KOPT-K1 (cell line): ENCODE data around the gene PCNX2.
A peak's percentile ranks its signal among the peaks of the same experiment; 100 is the strongest.

ENCODE experiments used
- H3K27ac ChIP-seq: fragments of 200-600 bp; sonication (generic); 2 replicates; pipeline ENCODE4 v1.5.1; 2016; ENCODE audit warnings: antibody characterized with exemption, mild to moderate bottlenecking, low read depth, low read length; ENCODE audit not compliant: poor library complexity, severe bottlenecking
- H3K36me3 ChIP-seq: fragments of 200-600 bp; sonication (generic); 2 replicates; pipeline ENCODE4 v1.5.1; 2017; ENCODE audit warnings: antibody characterized with exemption, mild to moderate bottlenecking, low read length, moderate library complexity; ENCODE audit not compliant: insufficient read depth
- H3K9me3 ChIP-seq: fragments of 200-600 bp; sonication (generic); 2 replicates; pipeline ENCODE4 v1.5.1; 2017; ENCODE audit warnings: antibody characterized with exemption, low read length, mild to moderate bottlenecking; ENCODE audit not compliant: insufficient read depth, poor library complexity, severe bottlenecking

PCNX2 gene

DNA sequence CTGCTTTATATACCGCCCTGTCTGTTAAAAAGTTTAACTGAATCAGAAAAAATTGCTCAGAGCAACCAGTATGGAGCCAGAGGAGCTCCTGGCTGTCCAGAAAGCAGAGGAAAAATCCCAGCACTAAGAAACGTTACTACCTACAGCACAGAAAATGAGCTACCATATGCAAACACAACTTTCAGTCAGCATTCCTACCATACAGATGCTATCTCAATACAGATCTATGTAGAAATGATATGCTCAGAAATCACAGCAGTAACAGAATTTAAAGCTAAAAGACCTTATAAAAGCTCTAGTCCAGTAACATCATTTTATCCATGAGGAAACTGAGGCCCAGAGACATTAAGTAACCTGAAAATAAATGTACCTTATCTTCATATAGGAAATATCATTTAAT is 38.7 kb downstream of the PCNX2 start:
- Histone ChIP-seq H3K36me3 (peaks cover 28% of the 10 kb centered on the region), H3K27ac (no peak overlapping the region), H3K9me3 (no peaks in the 10 kb centered on the region)

DNA sequence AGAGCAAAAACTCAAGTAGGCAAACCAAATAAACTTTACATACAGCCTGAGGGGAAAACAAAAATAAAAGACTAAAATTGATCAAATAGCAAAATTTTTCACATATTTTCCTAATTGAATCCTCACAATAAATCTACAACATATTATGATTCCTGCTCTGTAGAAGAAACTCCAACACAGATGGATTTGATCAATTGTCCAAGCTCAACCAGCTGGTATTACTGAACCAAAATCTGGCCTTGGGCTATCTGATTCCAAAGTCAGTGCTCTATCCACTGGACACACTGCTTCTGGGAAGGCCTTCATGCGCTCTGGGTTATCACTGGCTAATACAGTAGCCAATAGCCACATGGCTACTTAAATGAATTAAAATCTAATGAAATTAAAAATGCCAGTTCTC is 39.3 kb downstream of the PCNX2 start:
- H3K27ac ChIP-seq: no peak overlapping the region
- no peaks in the 10 kb centered on the region for H3K9me3 ChIP-seq

DNA sequence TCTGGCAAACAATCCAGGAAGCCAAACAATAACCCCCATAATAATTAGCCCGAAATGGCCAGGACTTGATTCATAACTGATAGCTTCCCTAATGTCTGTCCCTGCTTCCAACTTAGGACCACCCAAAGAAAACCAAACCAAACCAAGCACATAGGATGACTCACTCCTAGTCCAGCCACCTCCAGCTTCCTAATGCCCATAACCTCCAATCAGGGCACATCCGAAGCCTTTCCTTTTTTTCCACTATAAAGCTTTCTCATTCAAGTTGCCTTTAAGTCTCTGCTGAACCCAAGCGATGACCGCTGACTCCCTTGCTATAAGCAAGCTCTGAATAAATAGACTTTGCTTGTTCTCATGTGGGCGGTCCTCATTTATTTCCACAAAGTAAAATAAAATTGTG is 40.4 kb downstream of the PCNX2 start:
- Histone ChIP-seq H3K36me3 (peaks cover 21% of the 10 kb centered on the region), H3K27ac (no peak overlapping the region), H3K9me3 (no peaks in the 10 kb centered on the region)

More for the DNA sequence above, 39.3 kb downstream of the PCNX2 start:
- H3K36me3 ChIP-seq: peaks cover 23% of the 10 kb centered on the region

DNA sequence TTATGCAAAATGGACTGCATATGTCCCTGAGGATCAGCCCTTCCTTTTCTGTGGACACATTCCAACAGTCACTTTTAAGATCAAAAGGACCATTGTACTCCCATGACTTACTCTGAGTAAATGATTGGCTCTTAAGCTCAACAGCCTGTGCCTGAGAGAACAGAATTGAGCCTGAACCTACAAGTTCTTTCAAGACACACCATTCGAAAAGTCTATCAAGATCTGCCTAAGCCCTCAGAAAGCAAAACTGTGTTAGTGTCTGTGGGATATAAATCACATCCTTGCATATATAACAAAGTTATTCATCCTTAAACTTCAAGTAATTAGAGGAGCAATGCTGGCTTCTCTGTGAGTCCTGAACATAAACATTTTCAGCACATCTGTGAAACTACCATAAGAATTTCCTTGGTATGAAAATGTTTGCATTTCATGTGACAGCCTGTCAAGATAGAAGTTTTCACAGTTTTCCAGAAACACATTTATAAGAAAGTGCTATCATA is 41.6 kb downstream of the PCNX2 start:
- H3K36me3 ChIP-seq: peaks cover 23% of the 10 kb centered on the region
- H3K9me3 ChIP-seq: no peaks in the 10 kb centered on the region
- peak overlapping the region; percentile 84 for H3K27ac ChIP-seq

DNA sequence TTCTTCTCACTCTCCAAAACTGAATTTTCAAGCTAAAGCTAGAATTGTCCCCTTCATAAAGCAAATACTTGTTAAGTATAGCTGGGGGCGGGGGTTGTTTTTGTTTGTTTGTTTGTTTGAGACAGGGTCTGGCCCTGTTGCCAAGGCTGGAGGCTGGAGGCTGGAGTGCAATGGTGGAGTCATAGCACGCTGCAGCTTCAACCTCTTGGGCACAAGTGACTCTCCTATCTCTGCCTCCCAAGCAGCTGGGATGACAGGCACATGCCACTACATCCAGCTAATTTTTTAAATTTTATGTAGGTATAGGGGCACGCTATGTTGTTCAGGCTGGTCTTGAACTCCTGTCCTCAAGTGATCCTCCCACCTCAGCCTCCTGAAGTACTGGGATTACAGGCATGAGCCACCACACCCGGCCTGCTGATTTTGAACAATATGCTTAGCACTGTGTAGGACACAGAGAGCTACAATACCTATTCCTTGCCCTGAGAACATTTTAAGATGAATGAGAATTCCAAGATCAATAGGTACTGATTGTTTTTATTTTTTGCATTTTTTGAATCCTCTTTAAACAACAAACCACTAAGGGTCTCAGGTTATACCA is 42.2 kb downstream of the PCNX2 start:
- Histone ChIP-seq H3K9me3 (no peaks in the 10 kb centered on the region), H3K36me3 (peaks cover 17% of the 10 kb centered on the region)

DNA sequence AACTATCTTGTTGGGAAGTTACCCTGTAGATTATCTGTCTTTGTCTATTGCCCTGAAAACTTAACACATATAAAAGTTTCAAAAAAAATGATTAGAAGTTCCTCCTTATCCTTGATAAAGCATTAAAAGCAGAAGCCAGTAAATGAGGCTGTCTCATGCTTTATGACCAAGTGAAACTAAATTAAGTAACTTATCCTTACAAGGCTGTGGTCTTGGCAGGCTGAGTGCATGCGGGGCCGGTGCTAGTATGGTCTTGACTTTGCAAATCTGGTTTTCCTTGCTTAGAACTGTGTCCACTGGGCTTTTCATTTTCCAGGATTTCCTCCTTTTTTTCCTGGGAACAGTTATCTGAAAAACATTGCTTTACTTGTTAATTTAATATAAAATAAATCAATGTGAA is 43.1 kb downstream of the PCNX2 start:
- peaks cover 9% of the 10 kb centered on the region; the same call in 1 of the 2 replicates for H3K36me3 ChIP-seq
- no peaks in the 10 kb centered on the region for H3K9me3 ChIP-seq
- H3K27ac ChIP-seq: peak overlapping the region; percentile 84

More for the DNA sequence above, 42.2 kb downstream of the PCNX2 start:
- H3K27ac ChIP-seq: peak overlapping the region; percentile 84

DNA sequence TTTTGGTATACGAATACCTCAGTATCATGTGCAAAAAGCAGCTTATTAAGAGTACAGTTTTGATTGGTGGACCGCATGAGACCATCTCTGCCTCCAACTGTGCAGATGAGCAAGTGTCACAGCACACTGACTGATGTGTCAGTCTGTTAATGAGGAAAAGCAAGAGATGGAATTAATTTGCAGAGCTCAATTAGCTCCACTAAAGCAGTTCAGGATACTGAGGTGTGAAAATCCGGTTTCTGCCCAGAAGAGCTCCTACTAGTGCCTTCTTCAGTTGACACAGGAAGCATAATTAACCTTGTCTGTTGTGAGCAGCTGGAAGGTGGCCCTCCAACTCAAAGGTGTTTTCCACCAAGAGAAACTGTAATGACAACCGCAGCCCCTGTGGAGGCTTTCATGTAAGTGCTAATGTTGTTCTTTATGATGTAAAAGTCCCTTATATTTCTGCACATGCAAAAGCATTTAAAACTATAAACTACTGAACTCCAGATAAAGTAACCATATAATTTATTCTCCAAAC is 44.3 kb downstream of the PCNX2 start:
- H3K36me3 ChIP-seq: peaks cover 9% of the 10 kb centered on the region; the same call in 1 of the 2 replicates
- peak overlapping the region; percentile 84 for H3K27ac ChIP-seq
- no peaks in the 10 kb centered on the region for H3K9me3 ChIP-seq

DNA sequence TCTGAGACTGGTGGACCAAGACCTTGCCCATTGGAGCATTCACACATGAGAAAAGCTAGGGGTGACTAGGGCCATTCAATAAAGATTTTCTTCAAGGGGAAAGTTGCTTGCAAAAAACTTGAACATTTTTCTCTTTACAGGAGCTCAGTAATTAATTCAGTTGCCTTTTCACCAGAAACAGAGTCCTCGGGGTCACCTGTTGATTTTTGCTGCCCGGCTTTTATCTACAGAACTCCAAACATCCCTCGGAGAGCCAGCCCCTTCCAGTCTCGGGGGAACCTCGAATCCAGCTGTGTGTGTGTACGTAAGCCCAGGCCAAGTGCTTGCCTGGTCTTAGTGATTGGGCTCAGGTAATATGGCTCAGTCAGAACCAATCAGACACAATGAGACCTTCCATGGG is 47.5 kb downstream of the PCNX2 start:
- peak overlapping the region; percentile 84 for H3K27ac ChIP-seq
- peaks cover 9% of the 10 kb centered on the region; the same call in 1 of the 2 replicates for H3K36me3 ChIP-seq
- no peaks in the 10 kb centered on the region for H3K9me3 ChIP-seq

DNA sequence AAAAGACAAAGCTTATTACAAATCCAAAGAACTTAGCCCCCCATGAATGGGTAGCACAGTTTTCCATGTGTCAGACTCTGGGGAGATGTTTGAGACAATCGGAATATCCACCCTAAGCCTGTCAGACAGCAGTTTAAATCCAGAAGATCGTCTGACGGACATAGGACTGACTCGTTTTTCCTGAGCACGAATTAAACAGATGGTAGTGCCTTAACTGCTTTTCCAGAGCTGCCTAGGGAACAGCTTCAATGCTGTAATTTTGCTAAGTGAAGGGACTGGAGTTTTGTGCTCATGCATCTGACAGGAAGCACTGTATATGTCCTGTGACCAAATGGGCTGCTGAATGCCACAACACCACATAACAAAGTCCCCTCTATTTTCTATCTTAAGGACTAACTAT is 48.6 kb downstream of the PCNX2 start:
- Histone ChIP-seq H3K9me3 (no peaks in the 10 kb centered on the region), H3K27ac (no peak overlapping the region), H3K36me3 (peaks cover 9% of the 10 kb centered on the region; the same call in 1 of the 2 replicates)

DNA sequence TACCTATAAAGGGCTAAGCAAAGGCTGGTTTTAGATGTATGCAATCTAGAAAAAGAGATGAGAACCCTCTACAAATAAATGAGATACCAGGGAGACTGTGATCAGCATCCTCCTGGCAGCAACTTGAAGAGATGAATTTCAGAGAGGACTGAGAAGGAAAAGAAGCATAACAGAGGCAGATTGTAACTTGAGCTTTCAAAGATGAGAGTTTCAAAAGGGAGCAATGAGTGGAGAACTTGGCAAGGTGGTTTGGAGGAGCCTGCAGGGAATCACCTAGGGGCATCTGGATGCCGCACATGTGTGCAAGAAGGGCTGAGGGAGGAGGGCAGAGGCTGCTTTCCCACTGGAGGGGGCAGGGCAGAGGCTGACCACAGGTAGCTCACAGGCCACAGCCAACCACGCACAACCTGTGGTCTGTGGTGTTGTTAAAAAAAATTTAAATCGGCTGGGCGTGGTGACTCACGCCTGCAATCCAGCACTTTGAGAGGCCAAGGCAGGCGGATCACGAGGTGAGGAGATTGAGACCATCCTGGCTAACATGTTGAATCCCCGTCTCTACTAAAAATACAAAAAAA is 50.2 kb downstream of the PCNX2 start:
- no peak overlapping the region for H3K27ac ChIP-seq
- H3K9me3 ChIP-seq: no peaks in the 10 kb centered on the region
- peaks cover 9% of the 10 kb centered on the region; the same call in 1 of the 2 replicates for H3K36me3 ChIP-seq

DNA sequence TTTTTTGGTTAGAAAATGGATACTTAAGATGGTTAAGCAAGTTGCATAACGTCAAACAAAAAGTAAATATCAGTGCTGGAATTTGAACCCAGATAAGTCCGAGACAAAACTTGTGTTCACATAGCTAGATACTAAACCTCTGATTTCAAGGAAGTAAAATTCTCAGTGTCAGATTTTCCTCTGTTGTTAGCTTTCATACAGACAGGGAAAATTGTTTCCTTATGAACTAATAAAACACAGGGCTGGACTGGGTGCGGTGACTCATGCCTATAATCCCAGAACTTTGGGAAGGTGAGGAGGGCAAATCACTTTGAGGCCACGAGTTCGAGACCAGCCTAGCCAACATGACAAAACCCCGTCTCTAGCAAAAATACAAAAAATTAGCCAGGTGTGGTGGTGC is 51.3 kb downstream of the PCNX2 start:
- Histone ChIP-seq H3K36me3 (peaks cover under 1% of the 10 kb centered on the region; the same call in 1 of the 2 replicates), H3K9me3 (no peaks in the 10 kb centered on the region), H3K27ac (no peak overlapping the region)

DNA sequence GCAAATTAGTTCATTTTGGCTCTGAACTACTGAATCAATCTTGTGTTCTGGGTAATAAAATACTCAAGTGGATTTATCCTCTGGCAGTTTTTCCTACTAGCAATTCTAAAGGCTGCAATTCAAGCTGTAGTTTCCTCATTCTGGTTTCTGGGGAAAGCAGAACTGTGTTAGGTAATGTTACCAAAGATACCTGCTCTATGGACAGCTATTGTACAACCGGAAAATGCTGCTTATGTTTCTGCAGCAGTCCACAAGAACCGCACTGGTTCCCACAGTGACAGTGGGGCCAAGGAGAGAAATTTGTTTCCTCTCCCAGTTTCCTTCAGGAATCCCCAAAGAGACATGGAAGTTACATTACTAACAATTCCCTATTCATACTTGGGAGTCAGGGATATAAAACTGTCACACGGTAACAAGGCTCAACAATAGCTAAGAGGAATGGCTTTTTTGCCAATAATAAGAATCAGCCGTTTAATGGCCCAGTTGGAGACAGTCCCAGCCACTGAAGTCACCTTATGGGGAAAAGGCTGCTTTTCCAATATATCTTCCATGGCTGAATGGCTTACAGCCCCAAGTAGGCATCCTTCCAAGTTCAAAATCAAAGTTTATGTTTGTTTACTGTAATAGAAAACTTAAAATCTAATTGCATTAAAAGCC is 52.6 kb downstream of the PCNX2 start:
- Histone ChIP-seq H3K36me3 (no peaks in the 10 kb centered on the region), H3K27ac (no peak overlapping the region), H3K9me3 (no peaks in the 10 kb centered on the region)

DNA sequence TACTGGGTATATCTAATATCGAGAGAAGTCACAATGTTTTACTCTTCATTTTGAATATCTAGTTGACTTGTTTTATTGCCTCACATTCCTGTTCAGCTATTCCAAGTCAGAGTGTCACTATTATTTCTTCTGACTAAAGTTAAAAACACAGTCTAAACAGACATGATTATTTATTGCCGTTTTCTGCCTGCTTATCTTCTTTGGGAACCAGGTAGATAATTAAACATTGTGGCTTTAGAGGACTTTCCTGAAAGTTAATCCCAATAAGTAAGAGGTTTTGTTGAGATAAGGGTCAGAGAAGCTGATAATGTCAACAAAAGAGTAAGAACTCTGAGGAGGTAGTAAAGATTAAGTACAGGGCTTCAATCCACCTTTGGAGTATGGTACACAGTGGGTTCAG is 53.8 kb downstream of the PCNX2 start:
- Histone ChIP-seq H3K27ac (no peak overlapping the region), H3K9me3 (no peaks in the 10 kb centered on the region)

DNA sequence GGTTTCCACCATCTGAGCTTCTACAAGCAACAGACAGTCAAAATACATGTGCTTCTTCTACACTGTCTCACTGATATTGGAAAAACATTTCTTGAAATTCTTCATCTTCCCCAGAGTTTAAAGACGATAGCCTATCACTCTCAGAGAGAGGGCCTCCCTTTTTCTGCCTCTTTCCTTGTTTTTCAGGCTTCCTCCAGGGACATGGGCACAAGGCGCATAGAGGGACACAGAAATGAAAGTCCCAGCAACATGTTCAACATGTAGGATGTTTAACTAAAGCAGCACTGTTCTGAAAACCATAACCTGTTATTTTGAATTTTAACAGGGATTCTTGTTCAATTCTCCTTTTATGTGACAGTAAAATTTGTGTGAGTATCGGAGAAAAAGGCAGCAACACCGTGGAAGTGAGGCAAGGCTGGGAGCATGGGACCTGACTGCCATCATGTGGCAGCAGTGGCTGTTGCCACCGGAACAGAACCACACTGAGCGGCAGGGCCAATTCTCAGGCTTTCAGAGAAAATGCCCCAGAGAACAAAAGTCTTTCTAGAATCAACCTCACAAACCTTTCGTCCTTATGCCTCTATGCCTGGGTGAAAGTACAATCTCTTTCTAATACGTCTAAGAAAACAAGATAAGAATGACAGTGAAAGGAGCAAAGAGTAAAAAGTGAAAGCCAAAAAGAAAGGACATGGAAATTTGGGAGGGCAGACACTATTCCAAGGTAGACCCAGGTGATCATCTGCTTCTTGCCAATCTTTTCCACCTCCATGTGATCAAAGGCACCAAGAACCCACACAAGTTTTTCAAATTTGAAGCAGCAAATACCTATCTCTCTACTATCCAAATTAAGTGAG is 54.5 kb downstream of the PCNX2 start:
- no peak overlapping the region for H3K27ac ChIP-seq
- H3K36me3 ChIP-seq: peaks cover 6% of the 10 kb centered on the region
- no peaks in the 10 kb centered on the region for H3K9me3 ChIP-seq

More for the DNA sequence above, 53.8 kb downstream of the PCNX2 start:
- H3K36me3 ChIP-seq: peaks cover 1% of the 10 kb centered on the region

DNA sequence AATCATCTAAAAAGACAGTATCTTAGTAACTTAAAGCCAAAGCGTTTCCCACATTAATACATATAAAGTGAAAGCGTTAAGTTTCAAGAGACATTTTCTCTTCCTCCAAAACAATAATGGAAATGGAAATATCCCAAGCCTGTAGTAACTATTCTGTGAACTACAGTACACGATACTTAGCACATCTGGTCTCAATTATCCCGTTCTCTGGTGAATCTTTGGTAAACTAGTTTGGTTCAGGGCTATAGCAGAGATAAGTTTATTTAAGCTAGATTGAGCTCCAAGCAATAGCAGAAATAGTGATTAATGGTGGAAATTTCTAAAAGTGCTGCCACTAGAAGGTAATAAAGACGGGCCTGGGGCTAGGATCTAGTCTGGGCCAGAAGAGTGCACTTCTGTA is 55.2 kb downstream of the PCNX2 start:
- Histone ChIP-seq H3K9me3 (no peaks in the 10 kb centered on the region), H3K36me3 (peaks cover 9% of the 10 kb centered on the region), H3K27ac (no peak overlapping the region)
